GM19023 (cell line): ENCODE data around the gene ATP1A3.
"Not testable (repeated sequence)": the region's sequence is repeated elsewhere in the genome, so short reads cannot be mapped to it uniquely, and the experiment has no call there.

Experiments used
- ATAC-seq: cut with Tn5 transposase; IDR thresholded peaks from one replicate; pipeline ENCODE4 v1.9.1; 2021; ENCODE audit warnings: mild to moderate bottlenecking, moderate library complexity; ENCODE audit not compliant: unreplicated experiment

Gene ATP1A3

GRCh38 chr19:41993612-41994483, at the start of gene ATP1A3:
Gene ATP1A3 (minus strand): TSS chr19:41994230. CDS start chr19:41994076, 154 bp downstream.
- no peak for ATAC-seq

DNA sequence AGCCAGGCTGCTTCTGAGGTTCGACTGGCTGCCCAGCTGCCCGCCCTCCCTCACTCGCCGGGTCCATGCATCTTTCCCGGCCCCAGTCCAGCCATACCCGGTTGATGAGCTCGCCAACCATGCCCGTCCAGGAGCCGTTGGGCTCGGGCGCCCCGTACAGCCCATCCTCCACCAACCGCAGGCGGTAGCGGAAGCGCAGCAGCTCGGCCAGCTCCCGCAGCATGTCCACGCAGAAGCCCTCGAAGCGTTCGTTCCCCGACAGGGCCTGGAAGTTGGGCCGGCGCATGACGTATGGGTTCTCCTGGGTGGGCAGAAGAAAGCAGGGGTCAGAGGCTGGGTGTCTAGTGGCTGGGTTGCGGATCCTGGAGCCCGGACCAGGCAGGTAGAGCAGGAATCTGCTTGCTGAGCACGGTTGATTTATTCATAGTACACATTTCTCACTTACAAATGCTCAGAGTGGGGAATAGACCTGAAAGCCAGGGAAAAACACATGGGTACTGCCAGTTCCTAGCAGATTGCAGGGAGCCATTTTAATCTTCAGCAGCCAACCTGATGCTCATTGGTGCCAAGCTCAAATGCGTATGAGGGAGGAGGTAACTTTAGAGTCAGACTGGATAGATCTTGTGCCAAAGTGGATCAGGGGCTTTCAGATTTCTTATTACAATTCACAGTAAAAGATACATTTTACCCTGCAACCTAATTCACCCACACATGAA, 48.6 kb upstream of the ATP1A3 start:
- ATAC-seq = no peak

GRCh38 chr19:42040491-42040890, 46.5 kb upstream of the ATP1A3 start:
- not testable (repeated sequence) for ATAC-seq

- no peak for ATAC-seq
Measured at GRCh38 chr19:42040031-42040430, 46.0 kb upstream of the ATP1A3 start.

- no peak for ATAC-seq
Measured at GRCh38 chr19:42038666-42039065, 44.6 kb upstream of the ATP1A3 start.

GRCh38 chr19:42037649-42038048, 43.6 kb upstream of the ATP1A3 start:
- no peak for ATAC-seq

DNA sequence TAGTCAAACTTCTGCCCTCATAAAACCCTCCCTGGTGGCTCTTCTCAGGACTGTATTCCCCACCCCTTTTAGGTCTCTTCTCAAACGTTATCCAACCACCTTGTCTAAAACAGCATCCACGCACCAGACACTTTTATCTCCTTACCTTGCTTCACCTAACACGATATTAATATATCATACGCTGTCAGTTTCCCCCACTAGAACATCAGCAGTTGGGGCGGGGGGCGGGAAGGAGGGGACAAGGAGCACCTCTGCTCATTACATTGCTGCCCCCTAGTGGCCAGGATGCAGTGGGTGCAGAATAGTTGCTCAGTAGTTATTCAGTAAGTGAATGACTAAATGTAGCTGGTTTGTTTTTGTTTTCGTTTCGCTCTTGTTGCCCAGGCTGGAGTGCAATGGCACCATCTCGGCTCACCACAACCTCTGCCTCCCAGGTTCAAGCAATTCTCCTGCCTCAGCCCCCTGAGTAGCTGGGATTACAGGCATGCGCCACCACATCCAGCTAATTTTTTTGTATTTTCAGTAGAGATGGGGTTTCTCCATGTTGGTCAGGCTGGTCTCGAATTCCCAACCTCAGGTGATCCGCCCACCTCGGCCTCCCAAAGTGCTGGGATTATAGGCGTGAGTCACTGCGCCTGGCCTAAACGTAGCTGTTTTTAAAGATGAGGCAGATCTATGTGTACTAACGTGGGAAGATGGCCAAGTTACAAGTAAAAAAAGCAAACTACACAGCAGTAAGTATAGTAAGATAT, 40.8 kb upstream of the ATP1A3 start:
- not testable (repeated sequence) for ATAC-seq

DNA sequence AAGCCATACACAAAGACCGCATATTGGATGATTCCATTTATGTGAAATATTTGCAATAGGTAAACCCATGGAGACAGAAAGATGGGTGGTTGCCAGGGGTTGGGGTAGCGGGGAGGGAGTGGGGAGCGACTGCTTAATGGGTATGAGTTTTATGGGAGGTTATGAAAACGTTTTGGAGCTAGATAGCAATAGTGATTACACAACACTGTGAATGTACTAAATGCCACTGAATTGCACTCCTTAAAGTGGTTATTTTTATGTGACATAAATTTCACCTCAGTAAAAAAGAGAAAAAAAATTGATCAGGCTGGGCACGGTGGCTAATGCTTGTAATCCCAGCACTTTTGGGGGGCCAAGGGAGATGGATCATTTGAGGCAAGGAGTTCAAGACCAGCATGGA, 39.4 kb upstream of the ATP1A3 start:
- ATAC-seq = no peak

DNA sequence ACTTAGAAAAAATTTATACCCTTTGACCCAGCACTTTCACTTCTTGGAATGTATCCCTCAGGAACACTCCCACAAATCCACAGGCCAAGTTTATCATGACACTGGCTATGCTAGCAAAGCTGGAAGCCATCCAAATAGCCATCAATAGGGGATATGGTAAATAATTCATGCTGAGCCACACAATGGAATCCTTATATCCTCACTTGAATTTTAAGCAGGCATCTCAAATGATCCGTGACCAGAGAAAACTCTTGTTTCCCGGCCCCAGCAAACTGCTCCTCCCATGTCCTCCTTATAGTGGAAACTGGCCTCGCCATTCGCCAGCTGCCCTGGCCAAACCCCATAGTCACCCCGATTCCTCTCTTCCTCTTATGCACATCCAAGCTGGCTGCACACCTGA, 38.4 kb upstream of the ATP1A3 start:
- no peak for ATAC-seq

- no peak for ATAC-seq
Measured at GRCh38 chr19:42030645-42031440, 36.8 kb upstream of the ATP1A3 start.

GRCh38 chr19:42028304-42029216, 34.5 kb upstream of the ATP1A3 start:
- ATAC-seq = no peak

- ATAC-seq = no peak
Measured at GRCh38 chr19:42024622-42025111, 30.6 kb upstream of the ATP1A3 start.

- no peak for ATAC-seq
Measured at GRCh38 chr19:42023943-42024260, 29.9 kb upstream of the ATP1A3 start.

GRCh38 chr19:42023121-42023942, 29.3 kb upstream of the ATP1A3 start:
- no peak for ATAC-seq

GRCh38 chr19:42022616-42023015, 28.6 kb upstream of the ATP1A3 start:
- ATAC-seq = no peak

DNA sequence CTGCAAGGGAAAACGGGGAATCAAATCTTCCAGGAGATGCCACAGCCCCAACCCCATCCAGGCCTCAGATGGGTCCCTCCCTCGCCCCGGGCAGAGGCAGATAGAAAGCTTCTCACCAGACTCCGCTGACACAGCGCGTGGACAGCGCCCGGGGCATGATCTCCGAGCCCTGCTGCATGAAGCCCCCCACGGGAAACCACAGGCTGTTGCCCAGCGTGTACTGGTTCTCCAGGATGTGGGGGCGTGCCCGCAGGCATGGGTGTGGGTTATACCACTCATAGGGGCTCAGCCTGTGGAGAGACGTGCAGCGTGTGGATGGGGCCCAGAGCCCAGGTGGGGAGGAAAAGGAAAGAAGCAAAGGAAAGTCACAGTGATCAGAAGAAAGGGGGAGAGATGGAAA, 27.2 kb upstream of the ATP1A3 start:
- ATAC-seq = no peak

DNA sequence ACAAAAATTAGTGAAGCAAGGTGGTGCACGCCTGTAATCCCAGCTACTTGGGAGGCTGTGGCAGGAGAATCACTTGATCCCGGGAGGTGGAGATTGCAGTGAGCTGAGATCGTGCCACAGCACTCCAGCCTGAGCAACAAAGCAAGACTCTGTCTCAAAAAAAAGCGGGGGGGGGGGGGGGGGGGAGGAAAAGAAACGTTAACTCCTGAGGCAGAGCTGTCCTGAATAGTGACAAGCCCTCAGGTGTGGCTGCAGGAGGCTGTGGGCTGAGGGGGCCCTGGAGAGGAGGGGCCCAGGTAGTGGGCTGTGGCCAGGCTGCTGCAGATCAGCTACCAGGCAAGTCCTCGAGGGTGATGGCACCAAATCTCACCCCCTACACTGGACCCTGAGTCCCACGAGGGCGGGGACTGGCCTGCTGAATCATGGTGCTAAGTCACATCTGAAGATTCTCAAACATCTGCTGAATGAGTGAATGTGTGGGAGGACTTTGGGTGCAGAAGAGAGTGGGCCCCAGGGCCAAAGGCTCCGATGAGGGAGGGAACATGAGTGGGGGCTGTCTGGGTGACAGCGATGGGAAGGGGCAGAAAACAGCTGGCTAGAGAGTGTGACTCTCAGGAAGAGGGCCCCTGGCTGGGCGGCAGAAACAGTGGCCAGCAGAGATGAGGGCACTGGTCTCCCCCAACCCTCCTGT, 24.6 kb upstream of the ATP1A3 start:
- ATAC-seq = no peak

DNA sequence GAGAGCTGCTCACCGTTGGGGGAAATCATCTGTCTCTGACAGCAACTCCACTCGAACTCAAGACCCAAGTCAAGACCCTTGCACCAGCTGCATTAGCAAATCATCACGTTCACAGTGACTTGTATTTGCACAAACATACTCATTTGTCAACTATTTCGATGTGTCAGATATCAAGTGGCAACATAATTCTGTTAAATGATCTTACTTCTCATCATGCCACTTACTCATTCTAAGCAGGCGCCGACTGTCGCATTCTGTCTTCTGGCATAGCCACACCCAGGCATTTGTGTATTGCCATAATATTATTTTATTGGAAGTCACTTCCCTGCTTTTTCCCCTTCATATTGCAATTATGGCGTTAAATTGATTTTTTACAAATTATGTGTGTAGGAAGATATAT, 23.0 kb upstream of the ATP1A3 start:
- ATAC-seq = no peak
